Stimulated activated CD8-positive, alpha-beta memory T cell treated with anti-CD3 and anti-CD28 coated beads, Interleukin-7, amount 100 ng/mL, for 48 hours (primary cell): ENCODE results near the gene EXOC5.
"Not testable (repeated sequence)": the region's sequence is repeated elsewhere in the genome, so short reads cannot be mapped to it uniquely, and the experiment has no call there.

Source experiments
- DNase-seq, 2 donors: peaks; one replicate each; pipeline ENCODE4 v3.0.0-alpha.2; 2020; ENCODE audit warnings: low read depth in 1 of 2; ENCODE audit errors: extremely low read depth in 1 of 2

The EXOC5 gene

DNA sequence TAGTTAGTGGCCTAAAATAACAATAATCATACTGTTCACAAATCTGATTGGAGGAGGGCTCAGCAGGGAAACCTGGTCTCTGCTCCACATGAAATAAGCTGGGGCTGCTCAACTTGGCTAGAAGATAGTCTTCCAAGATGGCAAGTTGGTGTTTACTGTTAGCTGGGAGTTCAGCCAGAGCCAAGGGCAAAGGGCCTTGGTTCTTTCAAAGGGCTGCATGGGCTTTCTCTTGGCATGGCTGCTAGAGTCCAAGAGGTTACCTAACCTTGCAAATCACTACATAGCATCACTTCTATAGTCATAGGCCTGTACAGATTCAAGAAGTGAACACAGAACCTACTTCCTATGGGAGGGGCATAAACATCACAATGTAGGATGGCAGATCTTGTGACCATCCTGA is 7.1 kb downstream of the EXOC5 start:
- DNase-seq = no peak

- DNase-seq = no peak
Observed at GRCh38 chr14:57259672-57260071, 9.0 kb downstream of the EXOC5 start.

GRCh38 chr14:57258221-57258620 is 10.5 kb downstream of the EXOC5 start:
- not testable (repeated sequence) for DNase-seq

DNA sequence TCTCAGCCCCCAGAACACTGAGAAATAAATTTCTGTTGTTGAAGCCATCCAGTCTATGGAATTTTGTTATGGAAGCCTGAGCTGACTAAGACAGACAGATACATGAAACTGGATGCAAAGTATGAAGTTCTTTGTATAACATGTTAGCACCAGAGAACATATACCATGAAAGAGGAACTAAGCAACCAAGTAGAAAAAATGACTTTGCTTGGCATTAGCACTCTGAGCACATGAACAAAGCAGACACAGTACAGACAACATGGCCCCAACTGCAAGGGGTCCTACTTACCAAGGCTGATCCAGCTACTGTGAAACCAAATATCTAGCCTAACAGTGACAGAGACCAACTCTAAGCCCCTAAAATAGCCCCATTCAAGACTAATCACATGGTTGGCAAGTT is 13.8 kb downstream of the EXOC5 start:
- no peak for DNase-seq

GRCh38 chr14:57246933-57247657 is 21.6 kb downstream of the EXOC5 start:
- no peak for DNase-seq

DNA sequence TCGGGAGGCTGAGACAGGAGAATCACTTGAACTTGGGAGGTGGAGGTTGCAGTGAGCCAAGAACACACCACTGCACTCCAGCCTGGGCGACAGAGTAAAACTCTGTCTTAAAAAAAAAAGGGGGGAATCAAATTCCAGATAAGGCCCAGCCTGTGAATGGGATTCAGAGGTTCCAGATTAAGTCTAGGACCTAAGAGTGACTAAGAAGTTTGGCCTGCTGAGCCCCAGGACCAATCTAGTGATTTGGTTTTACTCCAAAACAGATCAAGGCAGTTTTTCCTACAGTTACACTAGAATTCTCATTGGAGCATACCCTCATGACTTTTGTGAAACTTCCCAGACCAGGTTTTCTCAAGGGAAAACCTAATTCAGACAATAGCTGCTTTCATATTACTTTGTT is 22.8 kb downstream of the EXOC5 start:
- DNase-seq = no peak

DNA sequence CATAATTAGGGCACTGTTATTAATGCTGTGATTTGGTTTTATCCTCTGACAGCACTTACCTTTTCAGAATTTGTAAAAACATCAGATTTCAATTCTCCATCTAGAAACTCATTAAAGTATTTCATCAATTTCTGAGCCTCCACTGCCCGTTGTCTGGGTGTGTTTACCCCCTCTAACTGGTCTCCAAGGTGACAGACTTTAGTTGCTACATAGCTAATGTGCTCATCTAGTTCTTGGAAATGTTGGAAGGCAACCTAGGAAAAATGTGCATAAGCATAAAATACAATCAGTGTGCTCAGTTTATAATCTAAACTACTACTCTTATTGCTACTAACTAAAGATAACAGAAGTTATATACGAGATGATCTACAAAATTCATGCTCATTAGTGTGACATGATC is 24.6 kb downstream of the EXOC5 start:
- no peak for DNase-seq

DNA sequence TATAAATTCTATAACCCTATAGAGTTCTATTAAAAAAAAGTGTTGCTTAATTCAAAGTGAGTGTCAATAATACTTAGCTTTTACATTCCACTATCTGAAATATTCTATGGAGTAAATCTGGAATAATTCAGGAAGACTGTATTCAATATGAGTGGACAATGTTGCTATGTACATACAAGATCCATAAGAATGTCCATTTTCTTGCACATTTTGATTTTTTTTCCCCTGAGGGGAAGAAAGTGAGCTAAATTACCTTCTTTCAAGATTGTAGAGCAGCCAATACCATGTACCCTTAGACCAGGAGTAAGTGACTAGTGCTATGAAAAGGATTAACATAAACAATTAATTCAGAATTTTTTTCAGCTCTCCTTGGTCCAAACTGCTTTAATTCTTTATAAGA is 25.4 kb downstream of the EXOC5 start:
- DNase-seq = no peak

GRCh38 chr14:57240115-57240514 is 28.6 kb downstream of the EXOC5 start:
- not testable (repeated sequence) for DNase-seq

DNA sequence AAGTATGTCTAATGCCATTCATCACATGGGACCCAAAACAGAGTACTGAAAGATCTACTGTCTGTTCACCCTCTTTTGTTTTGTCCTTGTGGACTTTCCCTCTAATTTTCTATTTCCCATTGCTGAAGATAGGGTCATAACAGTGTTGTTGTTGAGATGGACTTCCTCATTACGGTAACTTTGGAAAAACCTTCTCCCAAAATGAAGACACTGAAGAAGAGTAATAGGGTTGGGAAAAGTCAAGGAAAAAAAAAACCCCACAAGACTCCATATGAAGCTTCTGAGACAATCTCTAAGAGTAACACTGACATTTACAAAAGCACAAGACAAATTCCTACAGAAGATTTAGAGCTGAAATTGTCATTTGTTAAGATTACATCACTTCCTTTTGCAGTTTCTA is 36.7 kb downstream of the EXOC5 start:
- no peak for DNase-seq

GRCh38 chr14:57228320-57228719 is 40.4 kb downstream of the EXOC5 start:
- DNase-seq = not testable (repeated sequence)

DNA sequence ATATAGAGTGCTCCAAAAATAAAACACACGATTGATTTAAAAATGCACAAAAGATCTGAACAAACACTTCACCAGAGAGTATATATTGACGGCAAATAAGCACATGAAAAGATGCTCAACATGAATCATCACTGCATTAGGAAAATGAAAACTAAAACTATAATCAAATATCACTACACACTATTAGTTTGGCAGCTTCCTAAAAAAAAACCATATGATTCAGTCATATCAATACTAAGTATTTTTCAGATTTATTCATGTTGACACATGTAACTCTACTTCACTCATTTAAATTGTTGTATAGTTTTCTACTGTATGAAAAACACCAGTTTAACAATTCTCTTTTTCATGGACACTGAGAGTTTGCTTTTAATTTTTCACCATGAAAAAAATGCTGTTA is 41.6 kb downstream of the EXOC5 start:
- no peak for DNase-seq

GRCh38 chr14:57221931-57222330 is 46.8 kb downstream of the EXOC5 start:
- DNase-seq = no peak

GRCh38 chr14:57212919-57213318 is 55.8 kb downstream of the EXOC5 start:
- no peak for DNase-seq

- DNase-seq = no peak
Observed at GRCh38 chr14:57209561-57209960, 59.1 kb downstream of the EXOC5 start.

DNA sequence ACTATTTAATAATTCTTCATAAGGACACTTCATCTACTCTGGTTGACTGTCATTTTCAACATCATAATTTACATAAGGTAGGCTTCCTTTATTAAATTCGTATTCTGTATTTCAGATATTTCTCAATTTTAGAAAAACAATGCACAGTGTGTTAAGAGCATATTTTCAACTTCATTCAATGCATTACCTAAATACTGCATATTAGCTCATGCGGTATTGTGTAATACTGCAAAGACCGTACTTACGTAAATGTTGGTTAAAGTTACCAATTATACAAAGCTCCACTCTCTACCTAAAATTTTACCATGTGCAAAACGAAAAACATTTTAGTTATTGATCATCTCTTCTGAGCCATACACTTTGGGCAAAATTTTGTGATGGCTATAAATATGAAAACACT is 62.8 kb downstream of the EXOC5 start:
- DNase-seq = no peak

DNA sequence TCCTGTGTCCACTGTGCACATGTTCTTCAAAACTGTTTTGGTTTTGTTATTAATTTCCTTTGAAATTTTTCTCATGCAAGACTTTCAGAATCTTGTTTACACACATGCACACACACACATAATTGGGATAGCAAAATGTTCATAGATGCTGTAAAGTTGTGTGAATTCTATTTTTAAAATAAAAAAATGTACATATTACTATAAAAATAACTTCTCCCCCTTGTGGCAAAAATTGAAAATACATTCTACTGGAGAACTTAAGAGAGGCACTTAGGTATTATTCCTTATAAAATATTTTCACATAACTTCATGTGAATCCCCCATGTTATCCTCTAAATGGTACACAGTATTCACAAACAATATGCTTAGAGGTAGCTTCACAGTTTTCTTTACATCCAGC is 66.0 kb downstream of the EXOC5 start:
- DNase-seq = not testable (repeated sequence)

DNA sequence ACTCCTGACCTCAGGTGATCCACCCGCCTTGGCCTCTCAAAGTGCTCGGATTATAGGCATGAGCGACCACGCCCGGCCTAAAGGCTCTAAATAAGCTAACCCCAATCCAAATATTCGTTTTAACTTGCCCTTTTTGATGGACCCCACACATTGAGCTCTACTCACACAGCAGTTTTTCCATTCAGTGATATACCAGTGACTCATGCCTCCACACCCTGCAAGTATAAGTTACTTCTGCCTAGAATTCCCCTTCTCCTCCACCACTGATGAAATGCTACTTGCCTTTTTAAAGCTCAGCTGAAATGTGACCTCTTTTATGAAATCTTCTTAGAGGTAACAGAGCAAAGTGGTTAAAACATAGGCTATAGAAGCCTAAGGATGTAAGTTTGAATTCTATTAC is 68.8 kb downstream of the EXOC5 start:
- DNase-seq = no peak

GRCh38 chr14:57189070-57189469 is 79.6 kb downstream of the EXOC5 start:
- no peak for DNase-seq

GRCh38 chr14:57182760-57183503 is 85.8 kb downstream of the EXOC5 start:
- no peak for DNase-seq

DNA sequence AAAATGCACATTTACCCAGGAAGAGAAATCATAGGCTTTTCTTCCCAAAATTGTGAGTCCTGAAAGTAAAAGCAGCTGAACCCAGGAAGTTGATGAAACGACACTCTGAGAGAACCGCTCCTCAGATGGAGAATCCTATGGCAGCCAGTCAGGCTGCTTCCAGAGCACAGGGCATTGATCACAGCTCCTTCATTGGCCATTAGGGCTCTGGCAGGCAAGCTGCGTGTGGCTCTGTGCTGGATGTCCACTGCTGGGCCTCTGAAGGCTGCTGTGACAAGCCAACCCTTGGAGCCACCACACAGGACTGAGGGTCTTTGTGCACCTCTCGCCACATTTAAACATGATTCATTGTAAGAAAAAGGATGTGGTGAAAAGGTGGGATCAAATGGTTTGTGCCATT is 89.4 kb downstream of the EXOC5 start:
- no peak for DNase-seq

DNA sequence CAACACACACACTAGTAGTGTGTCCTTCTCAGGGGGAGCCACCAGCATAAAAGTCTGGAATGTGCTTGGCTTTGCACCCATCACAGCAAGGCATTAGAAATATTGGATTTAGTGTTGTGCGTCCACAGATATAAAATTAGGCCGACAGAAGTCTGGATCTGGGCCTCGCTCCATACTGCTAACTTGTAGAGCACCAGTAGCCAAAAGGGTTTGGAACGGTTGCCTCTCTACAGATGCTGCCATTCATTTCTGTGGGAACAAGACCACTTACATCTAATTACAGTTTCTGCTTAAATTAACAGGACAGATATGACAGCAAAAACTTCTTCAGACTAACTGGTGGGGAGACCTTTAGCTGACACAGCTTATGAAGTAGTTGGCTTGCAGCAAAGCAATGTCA is 94.2 kb downstream of the EXOC5 start:
- DNase-seq = no peak

DNA sequence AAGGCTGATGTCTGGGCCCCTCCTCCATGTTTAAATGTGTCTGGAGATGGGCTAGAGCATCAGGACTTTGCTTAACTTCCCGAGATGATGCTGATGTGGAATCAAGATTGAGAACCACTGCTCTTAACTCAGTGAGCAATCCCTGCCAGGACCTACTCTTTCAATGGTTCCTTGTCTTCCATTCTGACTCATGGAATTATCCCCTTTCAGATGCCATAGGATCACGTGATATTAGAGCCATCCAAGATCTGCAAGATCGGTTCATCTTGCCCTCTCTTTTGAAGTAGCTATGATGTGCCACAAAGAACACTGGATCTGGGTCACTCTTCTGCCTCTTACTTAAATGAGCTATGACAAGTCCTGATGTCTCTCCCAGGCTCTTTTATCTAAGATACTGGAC is 96.8 kb downstream of the EXOC5 start:
- no peak for DNase-seq
